Activated naive CD8-positive, alpha-beta T cell treated with anti-CD3 and anti-CD28 coated beads, Interleukin-2, amount 50 U/mL, for 24 hours (primary cell): ENCODE measurements around the gene CACNA1B.
A peak's percentile ranks its signal among the peaks of the same experiment; 100 is the strongest.
"Not testable (repeated sequence)": the region's sequence is repeated elsewhere in the genome, so short reads cannot be mapped to it uniquely, and the experiment has no call there.

Source experiments
- ATAC-seq: fragments of 150-1000 bp; cut with Tn5 transposase; one replicate; pipeline ENCODE4 v1.10.0; 2021
- DNase-seq: peaks from one replicate; pipeline ENCODE4 v3.0.0; 2021
- H3K27ac Mint-ChIP-seq: one replicate; pipeline ENCODE4 v1.8.0; 2021; ENCODE audit warnings: mild to moderate bottlenecking, mixed read lengths
- H3K27me3 Mint-ChIP-seq: one replicate; pipeline ENCODE4 v1.8.0; 2021; ENCODE audit warnings: mixed read lengths
- H3K36me3 Mint-ChIP-seq: one replicate; pipeline ENCODE4 v1.8.0; 2021; ENCODE audit warnings: low read depth, mixed read lengths
- H3K4me1 Mint-ChIP-seq: one replicate; pipeline ENCODE4 v1.8.0; 2021; ENCODE audit warnings: mixed read lengths
- H3K4me3 Mint-ChIP-seq: one replicate; pipeline ENCODE4 v1.8.0; 2021; ENCODE audit warnings: mild to moderate bottlenecking, moderate library complexity, mixed read lengths
- H3K9me3 Mint-ChIP-seq: one replicate; pipeline ENCODE4 v1.8.0; 2021; ENCODE audit warnings: mixed read lengths

The CACNA1B gene

GRCh38 chr9:137877506-137878122, at the start of gene CACNA1B:
Gene CACNA1B (plus strand): TSS chr9:137877782. CDS start chr9:137877934, 152 bp downstream.
- not testable (repeated sequence) for DNase-seq
- peaks cover 28% of the 10 kb centered on the region for H3K27me3 Mint-ChIP-seq

GRCh38 chr9:137827908-137828526, 49.6 kb upstream of the CACNA1B start:
- Mint-ChIP-seq H3K4me3 (no peak overlapping the region), H3K27me3 (no peaks in the 10 kb centered on the region), H3K36me3 (peaks cover 43% of the 10 kb centered on the region), H3K4me1 (no peaks in the 10 kb centered on the region), H3K9me3 (no peaks in the 10 kb centered on the region), H3K27ac (no peak overlapping the region)
- no peak for ATAC-seq
- no peak for DNase-seq

More at GRCh38 chr9:137877506-137878122, at the start of gene CACNA1B:
- peak within 1 kb of the TSS; percentile 32 for H3K4me3 Mint-ChIP-seq
- H3K9me3 Mint-ChIP-seq, H3K4me1 Mint-ChIP-seq, ATAC-seq, H3K27ac Mint-ChIP-seq, H3K36me3 Mint-ChIP-seq: not testable (repeated sequence)

GRCh38 chr9:137828527-137829259, 48.9 kb upstream of the CACNA1B start:
- H3K4me1 Mint-ChIP-seq, result no peaks in the 10 kb centered on the region
- peaks cover 43% of the 10 kb centered on the region for H3K36me3 Mint-ChIP-seq
- ATAC-seq, result no peak
- peak; percentile 12 for DNase-seq
- H3K9me3 Mint-ChIP-seq, result no peaks in the 10 kb centered on the region
- H3K4me3 Mint-ChIP-seq, result no peak overlapping the region
- H3K27ac Mint-ChIP-seq, result no peak overlapping the region
- H3K27me3 Mint-ChIP-seq, result no peaks in the 10 kb centered on the region

GRCh38 chr9:137829260-137829996, 48.2 kb upstream of the CACNA1B start:
- ATAC-seq (no peak), DNase-seq (no peak)
- Mint-ChIP-seq H3K9me3 (no peaks in the 10 kb centered on the region), H3K4me1 (no peaks in the 10 kb centered on the region), H3K27me3 (no peaks in the 10 kb centered on the region), H3K4me3 (no peak overlapping the region), H3K27ac (no peak overlapping the region), H3K36me3 (peaks cover 36% of the 10 kb centered on the region)

- H3K36me3 Mint-ChIP-seq, result peaks cover 14% of the 10 kb centered on the region
- ATAC-seq, result no peak
- no peak overlapping the region for H3K4me3 Mint-ChIP-seq
- no peak for DNase-seq
- no peaks in the 10 kb centered on the region for H3K9me3 Mint-ChIP-seq
- H3K4me1 Mint-ChIP-seq, result no peaks in the 10 kb centered on the region
- H3K27me3 Mint-ChIP-seq, result no peaks in the 10 kb centered on the region
- H3K27ac Mint-ChIP-seq, result no peak overlapping the region
Observed at GRCh38 chr9:137832191-137832700, 45.3 kb upstream of the CACNA1B start.

- Mint-ChIP-seq H3K4me3 (no peak overlapping the region), H3K4me1 (no peaks in the 10 kb centered on the region), H3K9me3 (no peaks in the 10 kb centered on the region), H3K27me3 (no peaks in the 10 kb centered on the region), H3K27ac (no peak overlapping the region), H3K36me3 (peaks cover 14% of the 10 kb centered on the region)
- ATAC-seq, result no peak
- DNase-seq, result no peak
Observed at GRCh38 chr9:137832830-137833590, 44.6 kb upstream of the CACNA1B start.

GRCh38 chr9:137833721-137834613, 43.6 kb upstream of the CACNA1B start:
- no peak for DNase-seq
- H3K4me1 Mint-ChIP-seq, result no peaks in the 10 kb centered on the region
- peaks cover 14% of the 10 kb centered on the region for H3K36me3 Mint-ChIP-seq
- H3K27me3 Mint-ChIP-seq, result no peaks in the 10 kb centered on the region
- H3K4me3 Mint-ChIP-seq, result no peak overlapping the region
- no peaks in the 10 kb centered on the region for H3K9me3 Mint-ChIP-seq
- ATAC-seq, result no peak
- H3K27ac Mint-ChIP-seq, result no peak overlapping the region

GRCh38 chr9:137834846-137835546, 42.6 kb upstream of the CACNA1B start:
- ATAC-seq, result no peak
- Mint-ChIP-seq H3K9me3 (no peaks in the 10 kb centered on the region), H3K36me3 (peaks cover 7% of the 10 kb centered on the region), H3K4me3 (no peak overlapping the region), H3K27me3 (no peaks in the 10 kb centered on the region), H3K27ac (no peak overlapping the region), H3K4me1 (no peaks in the 10 kb centered on the region)
- DNase-seq, result no peak

- Mint-ChIP-seq H3K27me3 (no peaks in the 10 kb centered on the region), H3K4me1 (no peaks in the 10 kb centered on the region), H3K4me3 (no peak overlapping the region), H3K9me3 (no peaks in the 10 kb centered on the region), H3K27ac (no peak overlapping the region), H3K36me3 (peaks cover 6% of the 10 kb centered on the region)
- peak; percentile 7 for ATAC-seq
- no peak for DNase-seq
Observed at GRCh38 chr9:137836151-137836830, 41.3 kb upstream of the CACNA1B start.

- Mint-ChIP-seq H3K9me3 (no peaks in the 10 kb centered on the region), H3K36me3 (peaks cover 4% of the 10 kb centered on the region), H3K27ac (no peak overlapping the region), H3K4me1 (no peaks in the 10 kb centered on the region), H3K4me3 (no peak overlapping the region), H3K27me3 (no peaks in the 10 kb centered on the region)
- no peak for DNase-seq
- ATAC-seq, result no peak
Observed at GRCh38 chr9:137836831-137837241, 40.7 kb upstream of the CACNA1B start.

GRCh38 chr9:137837345-137838278, 40.0 kb upstream of the CACNA1B start:
- H3K27me3 Mint-ChIP-seq, result no peaks in the 10 kb centered on the region
- H3K27ac Mint-ChIP-seq, result no peak overlapping the region
- ATAC-seq, result peak; percentile 29
- no peaks in the 10 kb centered on the region for H3K9me3 Mint-ChIP-seq
- no peaks in the 10 kb centered on the region for H3K4me1 Mint-ChIP-seq
- no peak for DNase-seq
- no peak overlapping the region for H3K4me3 Mint-ChIP-seq
- peaks cover 4% of the 10 kb centered on the region for H3K36me3 Mint-ChIP-seq
